HG03159 (cell line): ENCODE data around the gene TROAP.

Experiments
- ATAC-seq: cut with Tn5 transposase; IDR thresholded peaks from one replicate; pipeline ENCODE4 v1.9.1; 2021; ENCODE audit warnings: mild to moderate bottlenecking, moderate library complexity; ENCODE audit not compliant: unreplicated experiment

The TROAP gene

GRCh38 chr12:49341777-49342065 is 18.7 kb downstream of the TROAP start:
- ATAC-seq = no peak

GRCh38 chr12:49342066-49342913 is 19.2 kb downstream of the TROAP start:
- no peak for ATAC-seq

DNA sequence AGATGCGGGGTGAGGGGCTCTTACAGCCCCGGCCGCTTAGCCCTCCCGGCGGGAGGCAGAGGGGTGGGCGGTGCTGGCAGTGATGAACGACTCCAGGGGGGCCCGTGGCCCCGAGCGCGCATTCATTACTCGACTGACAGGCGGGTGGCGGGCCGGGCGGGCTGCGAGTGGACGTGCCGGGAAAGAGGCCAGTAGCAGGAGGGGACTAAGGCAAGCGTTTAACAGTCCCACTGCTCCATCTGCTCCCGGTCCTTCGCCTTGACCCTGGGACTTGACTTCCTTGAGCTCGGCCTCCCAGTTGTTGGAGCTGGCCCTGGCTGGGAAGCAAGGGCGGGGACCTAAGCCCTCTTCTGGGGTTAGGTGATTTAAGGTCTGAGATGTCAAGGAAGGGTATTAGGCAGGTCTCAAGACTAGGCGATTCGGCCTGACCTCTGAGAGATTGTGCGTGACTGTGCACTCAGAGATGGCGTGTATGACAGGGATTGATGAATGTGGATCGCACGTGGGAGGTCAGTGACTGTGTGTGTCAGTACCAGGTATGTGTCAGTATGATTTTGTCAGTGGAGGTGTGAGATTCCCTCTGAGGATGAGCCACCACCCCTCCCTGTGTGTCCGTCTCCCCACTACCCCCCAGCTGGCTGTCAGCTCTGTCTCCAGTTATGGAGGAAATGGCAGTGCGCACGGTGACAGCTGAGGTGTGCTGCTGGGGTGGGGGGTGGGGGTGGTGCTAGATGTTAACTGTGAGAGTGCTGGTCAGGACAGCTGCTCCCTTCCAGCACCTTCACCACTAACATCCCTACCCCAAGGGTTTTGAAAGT is 20.1 kb downstream of the TROAP start:
- ATAC-seq = no peak

- ATAC-seq = no peak
Measured at GRCh38 chr12:49344486-49345050, 21.5 kb downstream of the TROAP start.

DNA sequence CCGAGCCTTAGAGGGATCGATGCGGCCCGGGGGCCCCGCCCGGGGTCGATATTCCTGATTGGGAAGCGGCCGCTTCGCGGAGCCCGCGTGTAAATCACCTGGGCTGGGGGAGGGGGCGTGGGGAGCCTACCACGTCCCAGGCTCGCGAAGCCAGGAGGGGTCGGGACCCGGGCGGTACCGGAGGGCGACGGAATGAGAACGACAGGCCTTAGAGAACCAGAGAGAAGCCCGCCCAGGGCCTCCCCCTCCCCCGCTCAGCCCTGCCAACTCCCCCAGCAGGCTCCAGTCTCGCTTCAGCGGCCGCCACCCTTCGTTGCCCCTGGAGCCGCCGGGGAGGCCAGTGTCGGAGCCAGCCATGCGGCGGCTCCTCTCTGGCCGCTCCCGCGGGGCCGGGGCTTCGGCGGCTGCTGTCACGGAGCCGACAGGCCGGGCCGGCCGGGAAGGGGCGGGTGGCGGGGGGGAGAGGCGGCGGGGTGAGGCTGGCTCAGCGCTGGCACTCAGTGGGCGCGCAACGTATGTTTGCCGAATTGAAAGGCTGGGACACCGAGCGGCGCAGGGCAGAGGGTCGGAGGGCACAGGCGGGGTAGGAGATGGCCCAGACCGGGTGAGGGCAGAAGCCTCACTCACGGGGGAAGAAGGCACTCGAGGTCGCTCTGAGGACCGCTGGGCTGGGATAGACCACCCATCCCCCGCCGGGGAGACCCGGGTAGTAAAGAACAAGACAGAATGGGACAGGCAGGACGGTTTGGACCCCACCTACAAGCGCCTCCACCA is 22.2 kb downstream of the TROAP start:
- ATAC-seq = no peak

- ATAC-seq = no peak
Measured at GRCh38 chr12:49345825-49346658, 23.0 kb downstream of the TROAP start.

GRCh38 chr12:49346659-49347310 is 23.7 kb downstream of the TROAP start, which contains the start of gene DNAJC22:
Gene DNAJC22, plus strand, starts transcription at chr12:49346888. Its CDS starts 1,985 bp downstream, at chr12:49348873.
- ATAC-seq = no peak

GRCh38 chr12:49347311-49348193 is 24.5 kb downstream of the TROAP start:
- no peak for ATAC-seq

- ATAC-seq = no peak
Measured at GRCh38 chr12:49348781-49349180, 25.7 kb downstream of the TROAP start.

GRCh38 chr12:49349266-49349665 is 26.2 kb downstream of the TROAP start:
- ATAC-seq = no peak

DNA sequence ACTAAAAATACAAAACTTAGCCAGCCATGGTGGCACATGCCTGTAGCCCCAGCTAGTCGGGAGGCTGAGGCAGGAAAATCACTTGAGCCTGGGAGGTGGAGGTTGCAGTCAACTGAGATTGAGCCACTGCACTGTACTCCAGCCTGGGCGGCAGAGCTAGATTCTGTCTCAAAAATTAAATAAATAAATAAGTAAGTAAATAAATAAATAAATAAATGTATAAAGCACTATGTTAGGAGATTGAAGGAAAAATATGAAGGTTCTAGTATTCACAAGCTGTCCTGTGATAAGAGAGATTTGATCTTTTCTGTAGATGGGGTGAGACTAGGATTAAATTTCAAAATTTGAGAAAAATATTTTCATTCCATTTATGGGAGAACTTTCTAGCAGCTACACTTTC is 29.3 kb downstream of the TROAP start:
- ATAC-seq = no peak

GRCh38 chr12:49355913-49356312 is 32.9 kb downstream of the TROAP start:
- no peak for ATAC-seq

DNA sequence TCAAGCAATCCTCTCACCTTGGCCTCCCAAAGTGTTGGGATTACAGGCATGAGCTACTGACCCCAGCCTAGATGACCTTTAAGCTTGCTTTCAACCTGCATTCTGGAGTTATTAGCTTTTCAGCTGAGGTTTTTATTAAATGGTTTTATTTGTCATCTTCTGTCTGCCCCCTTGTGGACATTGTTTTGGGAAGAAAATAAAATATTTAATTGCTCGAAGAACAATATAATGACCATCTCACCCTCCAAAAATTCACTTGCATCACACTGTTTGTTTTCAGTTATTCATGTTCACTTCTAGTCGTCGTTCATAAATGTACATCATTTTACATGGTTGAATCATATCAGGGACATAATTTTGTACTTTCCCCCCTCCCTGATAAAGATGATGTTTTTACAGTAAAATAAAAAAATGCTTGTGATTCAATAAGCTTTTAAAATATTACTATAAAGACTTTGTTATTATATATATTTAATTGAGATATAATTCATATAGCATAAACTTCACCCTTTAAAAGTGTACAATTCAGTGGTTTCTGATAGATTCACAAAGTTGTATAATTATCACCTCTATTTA is 34.1 kb downstream of the TROAP start:
- no peak for ATAC-seq

DNA sequence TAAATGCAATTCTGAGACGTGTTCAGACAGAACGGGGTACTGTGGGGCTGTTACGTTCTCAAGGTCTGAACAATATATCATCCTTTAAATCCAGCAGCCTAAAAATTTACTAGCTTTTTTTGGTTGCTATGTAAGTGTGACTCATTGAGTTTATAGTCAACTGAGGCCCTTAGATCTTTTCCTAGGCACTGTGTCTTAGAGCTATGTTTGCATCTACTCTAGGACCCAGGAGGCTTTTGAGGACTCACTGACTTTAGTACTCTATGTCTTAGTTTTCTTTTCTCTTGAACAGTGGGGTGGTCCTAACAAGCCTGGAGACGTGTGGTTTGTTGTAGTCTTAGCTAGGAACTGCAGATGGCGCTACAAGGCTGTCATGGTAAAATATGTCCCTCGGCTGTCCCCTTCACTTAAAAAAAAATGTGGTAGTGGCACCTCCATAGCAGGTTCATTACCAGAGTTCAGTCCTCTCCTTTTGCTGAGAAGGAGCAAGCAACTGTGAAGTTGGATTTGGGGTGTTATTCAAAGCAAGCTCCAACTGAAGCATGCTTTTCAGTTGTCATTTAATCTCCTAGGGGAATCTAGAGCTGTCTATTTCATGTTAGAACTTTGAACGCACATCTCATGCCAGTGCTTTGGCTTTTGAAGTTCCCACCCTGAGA is 35.6 kb downstream of the TROAP start:
- ATAC-seq = peak; percentile 66

DNA sequence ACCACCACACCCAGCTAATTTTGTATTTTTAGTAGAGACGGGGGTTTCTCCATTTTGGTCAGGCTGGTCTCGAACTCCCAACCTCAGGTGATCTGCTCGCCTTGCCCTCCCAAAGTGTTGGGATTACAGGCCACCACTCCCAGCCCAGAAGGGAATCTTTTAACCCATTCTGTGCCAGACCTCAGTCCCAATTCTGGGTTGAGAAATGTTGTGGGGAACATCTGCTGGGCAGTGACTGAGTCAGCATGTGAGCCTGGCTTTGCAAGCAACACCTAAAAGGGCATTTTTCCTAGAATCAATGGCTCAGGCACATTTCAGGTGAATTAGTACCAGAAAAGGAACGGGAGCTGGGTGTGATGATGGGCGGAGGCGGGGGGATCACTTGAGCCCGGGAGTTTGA is 36.6 kb downstream of the TROAP start:
- ATAC-seq = no peak

- ATAC-seq = no peak
Measured at GRCh38 chr12:49362077-49362476, 39.0 kb downstream of the TROAP start.

DNA sequence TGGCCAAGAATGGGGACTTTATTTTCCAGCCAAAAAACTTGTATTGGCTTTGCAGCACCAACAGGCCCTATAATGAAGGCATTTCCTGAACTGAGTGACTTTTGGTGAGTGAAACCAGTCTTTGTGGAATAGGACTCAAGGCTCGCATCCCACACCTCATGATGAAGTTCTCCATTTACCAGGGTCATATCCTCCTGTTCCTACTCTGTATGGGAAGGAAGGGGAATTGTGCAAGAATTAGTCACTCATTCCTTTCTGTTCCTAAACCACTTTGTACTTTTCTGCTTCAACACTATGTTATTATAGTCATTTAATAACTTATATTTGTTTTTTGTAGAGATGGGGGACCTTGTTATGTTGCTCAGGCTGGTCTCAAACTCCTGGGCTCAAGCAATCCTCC is 41.9 kb downstream of the TROAP start:
- ATAC-seq = no peak

DNA sequence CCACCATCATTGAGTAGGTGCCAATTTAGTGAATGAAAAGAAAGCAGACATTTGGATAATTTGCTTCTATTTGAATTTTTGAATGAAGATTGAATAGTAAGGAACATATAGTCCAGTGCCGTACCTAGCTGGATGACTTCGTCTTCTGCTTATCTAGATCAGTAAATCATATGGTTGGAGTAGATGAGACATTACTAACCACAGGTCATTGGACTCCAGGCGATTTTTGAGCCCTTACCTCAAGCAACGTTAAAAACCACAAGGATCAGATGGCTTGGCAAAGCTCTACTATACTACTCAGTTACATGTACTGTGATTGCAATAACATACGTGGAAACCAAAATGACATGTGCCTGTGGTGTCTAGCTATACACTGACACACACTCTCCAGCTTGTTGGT is 42.5 kb downstream of the TROAP start:
- ATAC-seq = no peak
